Measurements from ENCODE around the gene B4GALNT3.

B4GALNT3 gene

DNA sequence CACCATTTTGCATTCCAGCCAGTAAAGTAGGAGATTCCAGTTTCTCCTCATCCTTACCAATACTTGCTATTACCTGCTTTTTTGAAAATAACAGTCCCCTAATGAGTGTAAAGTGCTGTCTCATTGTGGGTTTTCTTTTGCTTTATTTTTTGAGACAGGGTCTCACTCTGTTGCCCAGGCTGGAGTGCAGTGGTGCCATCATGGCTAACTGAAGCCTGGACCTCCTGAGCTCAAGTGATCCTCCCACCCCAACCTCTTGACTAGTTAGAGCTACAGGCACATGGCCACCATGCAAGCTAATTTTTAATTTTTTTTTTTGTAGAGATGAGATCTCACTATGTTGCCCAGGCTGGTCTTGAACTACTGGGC, 142.9 kb downstream of the B4GALNT3 start:
- TF ChIP-seq SUZ12 (IDR thresholded peaks at IDR 0.05; ENCODE audit: extremely low read depth, insufficient read depth, insufficient read length): no peak
- TF ChIP-seq ZNF274 (IDR thresholded peaks at IDR 0.05; ENCODE audit: low read depth, low read length): no peak
- no peak for TF ChIP-seq YY1 (IDR thresholded peaks at IDR 0.05; ENCODE audit: insufficient read depth, insufficient read length)
- H3K4me3 ChIP-seq (ENCODE audit: insufficient read length, low read depth): no peak overlapping the region
- H3K9me3 ChIP-seq (ENCODE audit: insufficient read depth, low read length): no peaks in the 10 kb centered on the region
- no peaks in the 10 kb centered on the region for H3K27me3 ChIP-seq (ENCODE audit: insufficient read depth, insufficient read length)
- H3K9ac ChIP-seq (ENCODE audit: insufficient read length, low read depth): no peak overlapping the region
- DNase-seq (ENCODE audit: low read depth, low spot score): no peak
- no peaks in the 10 kb centered on the region for H3K36me3 ChIP-seq (ENCODE audit: insufficient read depth, insufficient read length, low read length)
- H3K4me1 ChIP-seq (ENCODE audit: insufficient read depth, insufficient read length): peaks cover 10% of the 10 kb centered on the region

DNA sequence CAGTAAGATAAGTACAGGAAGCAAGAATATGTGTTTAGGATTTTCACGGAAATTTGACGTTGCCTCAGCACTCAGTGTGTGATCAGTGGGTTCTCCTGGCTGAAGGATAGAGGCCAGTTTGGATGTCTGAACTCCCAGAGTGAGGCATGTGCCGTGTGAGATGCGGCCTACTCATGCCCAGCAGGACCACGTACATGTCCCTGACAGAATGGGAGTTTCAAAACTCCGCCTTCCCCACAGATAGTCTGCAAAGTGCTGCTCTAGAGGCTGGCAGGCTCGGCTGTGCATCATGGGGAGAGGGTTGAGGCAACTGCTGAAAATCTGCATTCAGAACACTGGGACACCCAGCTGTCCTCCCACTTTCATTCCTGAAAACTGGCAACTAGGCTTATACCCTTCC, 145.2 kb downstream of the B4GALNT3 start:
- Histone ChIP-seq H3K9me3 (ENCODE audit: insufficient read depth, low read length) (no peaks in the 10 kb centered on the region), H3K27me3 (ENCODE audit: insufficient read depth, insufficient read length) (no peaks in the 10 kb centered on the region), H3K36me3 (ENCODE audit: insufficient read depth, insufficient read length, low read length) (no peaks in the 10 kb centered on the region), H3K4me3 (ENCODE audit: insufficient read length, low read depth) (no peak overlapping the region), H3K9ac (ENCODE audit: insufficient read length, low read depth) (no peak overlapping the region), H3K4me1 (ENCODE audit: insufficient read depth, insufficient read length) (no peaks in the 10 kb centered on the region)
- TF ChIP-seq YY1 (IDR thresholded peaks at IDR 0.05; ENCODE audit: insufficient read depth, insufficient read length): no peak
- TF ChIP-seq ZNF274 (IDR thresholded peaks at IDR 0.05; ENCODE audit: low read depth, low read length): no peak
- TF ChIP-seq SUZ12 (IDR thresholded peaks at IDR 0.05; ENCODE audit: extremely low read depth, insufficient read depth, insufficient read length): no peak
- DNase-seq (ENCODE audit: low read depth, low spot score): no peak

DNA sequence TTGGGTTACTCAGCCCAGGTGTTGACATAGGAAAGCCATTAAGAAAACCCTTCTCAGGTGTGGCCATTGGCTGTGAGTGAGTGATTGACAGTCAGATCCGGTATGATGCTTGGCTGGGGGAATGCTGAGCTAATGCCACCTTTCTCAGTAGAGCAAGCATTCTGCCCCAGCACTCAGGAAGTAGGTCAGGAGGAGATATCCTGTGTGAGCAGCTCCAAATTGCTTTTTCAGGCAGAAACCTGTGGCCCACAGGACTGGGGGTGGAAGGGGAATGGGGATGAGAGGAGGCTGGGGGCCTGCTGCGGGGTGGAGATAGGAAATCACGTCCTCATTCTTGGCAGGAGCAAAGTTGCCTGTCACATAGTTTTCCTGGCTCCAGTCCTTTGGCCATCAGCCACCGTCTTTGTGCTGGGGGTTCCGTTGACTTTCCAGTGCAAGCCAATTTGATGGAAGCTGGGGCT, 147.8 kb downstream of the B4GALNT3 start:
- Histone ChIP-seq H3K27me3 (ENCODE audit: insufficient read depth, insufficient read length) (no peaks in the 10 kb centered on the region), H3K9me3 (ENCODE audit: insufficient read depth, low read length) (no peaks in the 10 kb centered on the region), H3K36me3 (ENCODE audit: insufficient read depth, insufficient read length, low read length) (no peaks in the 10 kb centered on the region), H3K4me3 (ENCODE audit: insufficient read length, low read depth) (no peak overlapping the region), H3K9ac (ENCODE audit: insufficient read length, low read depth) (no peak overlapping the region), H3K4me1 (ENCODE audit: insufficient read depth, insufficient read length) (peaks cover 4% of the 10 kb centered on the region)
- TF ChIP-seq ZNF274 (IDR thresholded peaks at IDR 0.05; ENCODE audit: low read depth, low read length) (no peak), SUZ12 (IDR thresholded peaks at IDR 0.05; ENCODE audit: extremely low read depth, insufficient read depth, insufficient read length) (no peak), YY1 (IDR thresholded peaks at IDR 0.05; ENCODE audit: insufficient read depth, insufficient read length) (no peak)
- no peak for DNase-seq (ENCODE audit: low read depth, low spot score)

DNA sequence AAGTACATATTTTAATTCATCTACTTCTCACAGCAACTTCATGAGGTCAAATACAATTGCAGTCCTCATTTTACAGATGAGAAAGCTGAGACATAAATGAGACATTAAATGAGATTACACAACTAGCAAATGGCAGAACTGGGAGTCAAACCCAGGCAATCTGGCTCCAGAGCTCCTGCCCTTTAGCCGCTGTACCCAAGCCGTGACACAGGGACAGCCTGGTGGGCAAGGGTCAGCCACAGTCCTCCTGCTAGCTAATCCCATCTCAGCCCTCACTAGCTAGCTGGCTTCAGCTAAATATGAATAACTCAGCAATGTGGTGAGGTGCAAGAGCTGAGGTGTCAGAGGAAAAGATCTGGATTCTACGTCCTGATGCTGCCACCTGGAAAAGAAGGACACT, 148.7 kb downstream of the B4GALNT3 start:
- Histone ChIP-seq H3K27me3 (ENCODE audit: insufficient read depth, insufficient read length) (no peaks in the 10 kb centered on the region), H3K9ac (ENCODE audit: insufficient read length, low read depth) (no peak overlapping the region), H3K4me3 (ENCODE audit: insufficient read length, low read depth) (no peak overlapping the region), H3K9me3 (ENCODE audit: insufficient read depth, low read length) (no peaks in the 10 kb centered on the region), H3K4me1 (ENCODE audit: insufficient read depth, insufficient read length) (peaks cover 4% of the 10 kb centered on the region), H3K36me3 (ENCODE audit: insufficient read depth, insufficient read length, low read length) (no peaks in the 10 kb centered on the region)
- TF ChIP-seq YY1 (IDR thresholded peaks at IDR 0.05; ENCODE audit: insufficient read depth, insufficient read length): no peak
- TF ChIP-seq ZNF274 (IDR thresholded peaks at IDR 0.05; ENCODE audit: low read depth, low read length): no peak
- no peak for TF ChIP-seq SUZ12 (IDR thresholded peaks at IDR 0.05; ENCODE audit: extremely low read depth, insufficient read depth, insufficient read length)
- no peak for DNase-seq (ENCODE audit: low read depth, low spot score)

DNA sequence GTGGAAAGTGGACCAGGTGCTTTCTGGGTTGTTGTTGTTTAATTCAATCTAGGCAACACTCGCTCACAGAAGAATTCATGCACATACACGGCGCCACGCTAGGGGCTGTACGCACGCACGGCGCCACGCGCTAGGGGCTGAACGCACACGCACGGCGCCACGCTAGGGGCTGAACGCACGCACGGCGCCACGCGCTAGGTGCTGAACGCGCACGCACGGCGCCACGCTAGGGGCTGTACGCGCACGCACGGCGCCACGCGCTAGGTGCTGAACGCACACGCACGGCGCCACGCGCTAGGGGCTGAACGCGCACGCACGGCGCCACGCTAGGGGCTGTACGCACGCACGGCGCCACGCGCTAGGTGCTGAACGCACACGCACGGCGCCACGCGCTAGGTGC, 149.2 kb downstream of the B4GALNT3 start:
- DNase-seq (ENCODE audit: low read depth, low spot score): no peak
- H3K9me3 ChIP-seq (ENCODE audit: insufficient read depth, low read length): no peaks in the 10 kb centered on the region
- H3K4me1 ChIP-seq (ENCODE audit: insufficient read depth, insufficient read length): peaks cover 4% of the 10 kb centered on the region
- no peak overlapping the region for H3K4me3 ChIP-seq (ENCODE audit: insufficient read length, low read depth)
- no peaks in the 10 kb centered on the region for H3K27me3 ChIP-seq (ENCODE audit: insufficient read depth, insufficient read length)
- no peak overlapping the region for H3K9ac ChIP-seq (ENCODE audit: insufficient read length, low read depth)
- no peak for TF ChIP-seq ZNF274 (IDR thresholded peaks at IDR 0.05; ENCODE audit: low read depth, low read length)
- no peak for TF ChIP-seq SUZ12 (IDR thresholded peaks at IDR 0.05; ENCODE audit: extremely low read depth, insufficient read depth, insufficient read length)
- no peak for TF ChIP-seq YY1 (IDR thresholded peaks at IDR 0.05; ENCODE audit: insufficient read depth, insufficient read length)
- no peaks in the 10 kb centered on the region for H3K36me3 ChIP-seq (ENCODE audit: insufficient read depth, insufficient read length, low read length)

DNA sequence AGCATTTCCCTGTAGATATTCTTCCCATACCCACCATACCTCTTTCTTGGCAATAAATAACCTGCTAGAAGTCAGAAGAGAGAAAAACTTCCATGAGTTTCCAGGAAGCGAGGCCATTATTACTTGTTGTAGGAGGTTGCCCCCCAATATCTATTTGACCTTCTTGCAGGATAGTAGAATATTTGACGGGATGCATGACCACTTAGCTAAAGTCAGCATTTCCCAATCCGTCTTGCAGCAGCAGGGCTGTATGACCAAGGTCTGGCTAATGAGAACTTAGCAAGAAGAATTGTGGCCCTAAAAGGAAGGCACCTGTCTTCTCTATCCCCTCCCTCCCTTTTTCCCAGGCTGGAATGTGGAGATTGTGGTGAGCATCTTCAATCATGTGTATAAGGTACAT, 152.0 kb downstream of the B4GALNT3 start:
- no peak for DNase-seq (ENCODE audit: low read depth, low spot score)
- H3K4me3 ChIP-seq (ENCODE audit: insufficient read length, low read depth): no peak overlapping the region
- H3K36me3 ChIP-seq (ENCODE audit: insufficient read depth, insufficient read length, low read length): no peaks in the 10 kb centered on the region
- peaks cover 9% of the 10 kb centered on the region for H3K4me1 ChIP-seq (ENCODE audit: insufficient read depth, insufficient read length)
- H3K27me3 ChIP-seq (ENCODE audit: insufficient read depth, insufficient read length): peaks cover 3% of the 10 kb centered on the region
- TF ChIP-seq YY1 (IDR thresholded peaks at IDR 0.05; ENCODE audit: insufficient read depth, insufficient read length) (no peak), ZNF274 (IDR thresholded peaks at IDR 0.05; ENCODE audit: low read depth, low read length) (no peak), SUZ12 (IDR thresholded peaks at IDR 0.05; ENCODE audit: extremely low read depth, insufficient read depth, insufficient read length) (no peak)
- no peak overlapping the region for H3K9ac ChIP-seq (ENCODE audit: insufficient read length, low read depth)
- no peaks in the 10 kb centered on the region for H3K9me3 ChIP-seq (ENCODE audit: insufficient read depth, low read length)

DNA sequence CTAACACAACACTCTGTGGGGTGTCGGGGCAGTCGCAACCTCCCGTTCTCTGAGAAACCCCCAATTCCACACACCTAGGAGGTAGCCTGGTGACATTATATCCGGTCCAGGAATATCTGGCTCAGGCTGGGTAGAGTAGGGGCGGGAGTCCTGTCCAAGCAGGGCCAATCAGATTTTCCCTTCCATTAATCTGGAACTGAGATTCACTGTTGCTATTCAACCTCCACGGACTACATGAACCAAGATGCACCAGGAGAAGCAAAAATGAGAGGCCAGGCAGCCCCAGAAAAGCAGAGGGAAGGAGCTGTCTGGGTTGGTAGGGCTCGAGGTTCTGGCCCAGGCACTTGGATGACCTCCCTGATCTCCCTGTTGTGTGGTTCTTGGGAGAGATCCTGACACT, 152.6 kb downstream of the B4GALNT3 start:
- peaks cover 13% of the 10 kb centered on the region for H3K4me1 ChIP-seq (ENCODE audit: insufficient read depth, insufficient read length)
- no peak overlapping the region for H3K4me3 ChIP-seq (ENCODE audit: insufficient read length, low read depth)
- TF ChIP-seq YY1 (IDR thresholded peaks at IDR 0.05; ENCODE audit: insufficient read depth, insufficient read length): no peak
- no peak for TF ChIP-seq SUZ12 (IDR thresholded peaks at IDR 0.05; ENCODE audit: extremely low read depth, insufficient read depth, insufficient read length)
- no peak for TF ChIP-seq ZNF274 (IDR thresholded peaks at IDR 0.05; ENCODE audit: low read depth, low read length)
- H3K36me3 ChIP-seq (ENCODE audit: insufficient read depth, insufficient read length, low read length): no peaks in the 10 kb centered on the region
- no peaks in the 10 kb centered on the region for H3K9me3 ChIP-seq (ENCODE audit: insufficient read depth, low read length)
- H3K27me3 ChIP-seq (ENCODE audit: insufficient read depth, insufficient read length): peaks cover 3% of the 10 kb centered on the region
- H3K9ac ChIP-seq (ENCODE audit: insufficient read length, low read depth): no peak overlapping the region
- DNase-seq (ENCODE audit: low read depth, low spot score): no peak

Measured in NT2/D1 (cell line).